Gastroesophageal sphincter (tissue), 4 donors: ENCODE results near the gene COL8A1. TPM values are rescaled to one million over a fixed set of nuclear protein-coding genes. Genes with fewer than 3 reads are reported as not detected.

Experiments
- ATAC-seq: fragments of 150-250 bp; one replicate; pipeline ENCODE4 v1.9.1; 2016; ENCODE audit warnings: mild to moderate bottlenecking, moderate library complexity
- H3K27ac ChIP-seq, 4 donors: fragments of 200-600 bp; sonication (generic) in 3 of 4; 1 replicate in 3 of 4; 2 replicates in 1 of 4; pipeline ENCODE4 v1.5.1; 2016 to 2019
- H3K27me3 ChIP-seq: fragments of 200-600 bp; sonication (generic); one replicate; pipeline ENCODE4 v1.5.1; 2019
- H3K36me3 ChIP-seq, 2 donors: fragments of 200-600 bp; sonication (generic); one replicate each; pipeline ENCODE4 v1.5.1; 2019; ENCODE audit warnings: control low read depth in 1 of 2
- H3K4me1 ChIP-seq, 3 donors: fragments of 200-600 bp; sonication (generic); 1 replicate in 2 of 3; 2 replicates in 1 of 3; pipeline ENCODE4 v1.5.1; 2016 to 2019; ENCODE audit warnings: control low read depth in 2 of 3
- H3K4me3 ChIP-seq, 2 donors: fragments of 200-600 bp; sonication (generic); one replicate each; pipeline ENCODE4 v1.5.1; 2019; ENCODE audit warnings: mild to moderate bottlenecking in 1 of 2, moderate library complexity in 1 of 2
- H3K9me3 ChIP-seq, 3 donors: fragments of 200-600 bp; sonication (generic); one replicate each; pipeline ENCODE4 v1.5.1; 2017 to 2019; ENCODE audit warnings: control low read depth in 2 of 3
- CTCF ChIP-seq, 4 experiments: fragments of 200-600 bp in 2 of 4; fragments of 450-650 bp in 2 of 4; sonication (generic) in 1 of 4; IDR thresholded peaks; one replicate each; pipeline ENCODE4 v1.5.1; 2017 to 2019; ENCODE audit warnings: antibody characterized with exemption in 4 of 4, mild to moderate bottlenecking in 2 of 4, moderate library complexity in 2 of 4
- EP300 ChIP-seq: sonication (generic); formaldehyde crosslinking; IDR thresholded peaks from one replicate; pipeline ENCODE4 v1.6.1; 2017; ENCODE audit warnings: antibody characterized with exemption, mild to moderate bottlenecking
- POLR2A ChIP-seq, 2 donors: fragments of 450-650 bp; IDR thresholded peaks; one replicate each; pipeline ENCODE4 v1.6.1; 2017; ENCODE audit warnings: antibody characterized with exemption in 2 of 2, mild to moderate bottlenecking in 2 of 2, moderate library complexity in 1 of 2
- POLR2AphosphoS5 ChIP-seq: sonication (generic); formaldehyde crosslinking; IDR thresholded peaks from one replicate; pipeline ENCODE4 v1.6.1; 2017; ENCODE audit warnings: antibody characterized with exemption
- WGBS, 2 donors: methylation state at CpG; one replicate each; pipeline ENCODE4 v1.1.5; 2018; ENCODE audit warnings: low coverage in 1 of 2; 5-methylcytosine and 5-hydroxymethylcytosine counted together
- total RNA-seq, 4 donors: library from RNA; depleted of rRNA; stranded (reverse); fragments of >200 nt; gene quantifications; one replicate each; pipeline ENCODE4 v1.1.0, GENCODE V29; 2016

The COL8A1 gene
- total RNA-seq, 4 donors from 2014 or later: 20.3 to 136 (median 80.1) TPM

GRCh38 chr3:99683465-99683864 is 45.1 kb downstream of the COL8A1 start:
- TF ChIP-seq EP300: no peak
- H3K27me3 ChIP-seq: no peaks in the 10 kb centered on the region
- no peaks in the 10 kb centered on the region for H3K36me3 ChIP-seq
- no peak overlapping the region for H3K4me3 ChIP-seq
- H3K27ac ChIP-seq: peak overlapping the region; percentile 49 to 60 (median 56)
- H3K4me1 ChIP-seq: peaks cover 0 to 46% (median 17%) of the 10 kb centered on the region in 3 donors
- no peaks in the 10 kb centered on the region for H3K9me3 ChIP-seq
- WGBS, 2 donors: 8 to 19% methylated on average over 1 of the region's 1 CpG
- ATAC-seq: no peak

GRCh38 chr3:99683876-99684275 is 45.5 kb downstream of the COL8A1 start:
- 88 to 92% methylated on average over 2 to 3 of the region's 3 CpGs for WGBS, 2 donors
- no peak for TF ChIP-seq EP300
- TF ChIP-seq CTCF (IDR thresholded peaks at IDR 0.05): no peak
- no peak for TF ChIP-seq POLR2A (IDR thresholded peaks at IDR 0.05)
- TF ChIP-seq POLR2AphosphoS5: no peak
- Histone ChIP-seq H3K9me3 (no peaks in the 10 kb centered on the region), H3K4me1 (peaks cover 0 to 43% (median 17%) of the 10 kb centered on the region in 3 donors), H3K27ac (peak overlapping the region; percentile 49 to 60 (median 56)), H3K27me3 (no peaks in the 10 kb centered on the region), H3K36me3 (no peaks in the 10 kb centered on the region), H3K4me3 (no peak overlapping the region)
- no peak for ATAC-seq

- 31 to 38% methylated on average over 4 of the region's 4 CpGs for WGBS, 2 donors
- no peaks in the 10 kb centered on the region for H3K9me3 ChIP-seq
- no peak for ATAC-seq
Measured at GRCh38 chr3:99684644-99685043, 46.2 kb downstream of the COL8A1 start.

GRCh38 chr3:99686469-99686868 is 48.1 kb downstream of the COL8A1 start:
- WGBS, 2 donors: 100% methylated on average over 1 of the region's 1 CpG
- H3K36me3 ChIP-seq: no peaks in the 10 kb centered on the region
- peaks cover 0 to 43% (median 17%) of the 10 kb centered on the region in 3 donors for H3K4me1 ChIP-seq
- H3K9me3 ChIP-seq: no peaks in the 10 kb centered on the region
- H3K27ac ChIP-seq: no peak overlapping the region
- no peak overlapping the region for H3K4me3 ChIP-seq
- TF ChIP-seq CTCF (IDR thresholded peaks at IDR 0.05): no peak
- TF ChIP-seq POLR2A (IDR thresholded peaks at IDR 0.05): no peak
- TF ChIP-seq EP300: no peak
- no peak for TF ChIP-seq POLR2AphosphoS5
- no peak for ATAC-seq
- no peaks in the 10 kb centered on the region for H3K27me3 ChIP-seq

More at GRCh38 chr3:99684644-99685043, 46.2 kb downstream of the COL8A1 start:
- peaks cover 0 to 43% (median 17%) of the 10 kb centered on the region in 3 donors for H3K4me1 ChIP-seq
- TF ChIP-seq POLR2AphosphoS5 (no peak), EP300 (no peak), POLR2A (IDR thresholded peaks at IDR 0.05) (no peak), CTCF (IDR thresholded peaks at IDR 0.05) (no peak)
- H3K4me3 ChIP-seq: no peak overlapping the region
- H3K27me3 ChIP-seq: no peaks in the 10 kb centered on the region
- H3K27ac ChIP-seq: peak overlapping the region in 3 of 4 donors; percentile 49 to 60 (median 53)
- H3K36me3 ChIP-seq: no peaks in the 10 kb centered on the region

- ATAC-seq: peak; percentile 64
- Histone ChIP-seq H3K4me1 (peaks cover 0 to 37% (median 17%) of the 10 kb centered on the region in 3 donors), H3K4me3 (no peak overlapping the region), H3K9me3 (no peaks in the 10 kb centered on the region), H3K27me3 (no peaks in the 10 kb centered on the region), H3K27ac (no peak overlapping the region), H3K36me3 (no peaks in the 10 kb centered on the region)
- 61 to 74% methylated on average over 4 to 6 of the region's 8 CpGs for WGBS, 2 donors
- no peak for TF ChIP-seq POLR2A (IDR thresholded peaks at IDR 0.05)
- TF ChIP-seq CTCF (IDR thresholded peaks at IDR 0.05): peak; percentile 70 to 79 (median 72)
Measured at GRCh38 chr3:99686955-99687612, 48.7 kb downstream of the COL8A1 start.
